Endothelial cell of umbilical vein (primary cell): ENCODE data around the gene LSM14B. TPM values are rescaled to one million over a fixed set of nuclear protein-coding genes. Genes with fewer than 3 reads are reported as not detected.

Source experiments
- BruUV-seq: library from RNA; stranded (reverse); fragments of 400-500 nt; replicated peaks from 2 replicates; lab custom pipeline; 2021; lab: Mats Ljungman, UMichigan
- CTCF ChIA-PET: fragments of 300-600, 350-600 bp; sonication (Branson Sonifier 250); formaldehyde crosslinking; loops from one replicate; lab custom pipeline; 2021; ENCODE audit warnings: antibody characterized with exemption, inconsistent platforms; lab: Charles Lee
- POLR2A ChIA-PET: fragments of 300-600, 350-600 bp; sonication (Branson Sonifier 250); formaldehyde crosslinking; loops from one replicate; lab custom pipeline; 2021; ENCODE audit warnings: antibody characterized with exemption, inconsistent platforms; lab: Charles Lee
- DNase-seq: peaks from one replicate; pipeline ENCODE4 v3.0.0-alpha.2; 2011; ENCODE audit warnings: low read depth, low spot score
- FAIRE-seq: peaks from 2 replicates; lab custom pipeline; 2011; peaks lifted over from hg19 to GRCh38; lab: Jason Lieb, UNC
- H2AFZ ChIP-seq: 2 replicates; pipeline ENCODE4 v1.6.0; 2012; ENCODE audit warnings: low read depth, low read length, control low read depth, inconsistent platforms
- H3K27ac ChIP-seq: 2 replicates; pipeline ENCODE4 v1.5.1; 2011; ENCODE audit warnings: low read depth, mild to moderate bottlenecking, control low read depth, low read length, moderate library complexity; ENCODE audit not compliant: insufficient read depth
- H3K27me3 ChIP-seq, 2 experiments: 2 replicates each; pipeline versions ENCODE4 v1.6.0 to v1.6.1; 2011; ENCODE audit warnings: low read length in 2 of 2, mixed read lengths in 1 of 2; ENCODE audit not compliant: control insufficient read depth in 2 of 2, insufficient read depth in 2 of 2
- H3K36me3 ChIP-seq, 2 experiments: 2 replicates in 1 of 2; 3 replicates in 1 of 2; pipeline ENCODE4 v1.5.1; 2011; ENCODE audit warnings: low read length in 2 of 2, mild to moderate bottlenecking in 1 of 2, moderate library complexity in 1 of 2; ENCODE audit not compliant: control insufficient read depth in 2 of 2, insufficient read depth in 2 of 2; ENCODE audit errors: extremely low read depth in 1 of 2
- H3K4me1 ChIP-seq: 3 replicates; pipeline ENCODE4 v1.5.1; 2011; ENCODE audit warnings: mild to moderate bottlenecking, low read length; ENCODE audit not compliant: control insufficient read depth, insufficient read depth; ENCODE audit errors: extremely low read depth
- H3K4me2 ChIP-seq: 2 replicates; pipeline ENCODE4 v1.6.1; 2011; ENCODE audit warnings: low read length, control low read depth, mixed read lengths; ENCODE audit not compliant: insufficient read depth
- H3K4me3 ChIP-seq, 3 experiments: fragments of 200-600 bp in 1 of 3; sonication (generic), shearing (Covaris generic) in 1 of 3; replicated peaks in 1 of 3; 2 replicates each; pipeline ENCODE4 v1.5.1; 2011 to 2016; ENCODE audit warnings: control low read depth in 3 of 3, low read length in 3 of 3, mild to moderate bottlenecking in 2 of 3, inconsistent platforms in 1 of 3, low read depth in 1 of 3, moderate library complexity in 1 of 3; ENCODE audit not compliant: insufficient read depth in 1 of 3
- H3K79me2 ChIP-seq: 2 replicates; pipeline ENCODE4 v1.6.0; 2012; ENCODE audit warnings: low read length, inconsistent platforms; ENCODE audit not compliant: control insufficient read depth, insufficient read depth
- H3K9ac ChIP-seq: replicated peaks from 2 replicates; pipeline ENCODE3; 2011; ENCODE audit warnings: low read length, control low read depth; ENCODE audit not compliant: insufficient read depth; ENCODE audit errors: extremely low read depth
- H3K9me1 ChIP-seq: replicated peaks from 3 replicates; pipeline ENCODE4 v1.6.0; 2011; ENCODE audit warnings: mild to moderate bottlenecking, low read length; ENCODE audit not compliant: control insufficient read depth, insufficient read depth; ENCODE audit errors: extremely low read depth
- H3K9me3 ChIP-seq: replicated peaks from 2 replicates; pipeline ENCODE4 v1.5.1; 2012; ENCODE audit warnings: low read length, inconsistent platforms; ENCODE audit not compliant: control insufficient read depth, insufficient read depth
- H4K20me1 ChIP-seq: replicated peaks from 2 replicates; pipeline ENCODE3; 2011; ENCODE audit warnings: mild to moderate bottlenecking, low read length; ENCODE audit not compliant: control insufficient read depth, insufficient read depth; ENCODE audit errors: extremely low read depth
- EZH2 ChIP-seq: IDR thresholded peaks from 2 replicates; pipeline ENCODE4 v1.6.1; 2012; ENCODE audit warnings: borderline replicate concordance, low read depth, mild to moderate bottlenecking, moderate library complexity, low read length, inconsistent platforms; ENCODE audit not compliant: severe bottlenecking
- FOS ChIP-seq: IDR thresholded peaks from 2 replicates; pipeline ENCODE4 v1.6.1; 2011; ENCODE audit warnings: mild to moderate bottlenecking, low read length, moderate library complexity, borderline replicate concordance; ENCODE audit not compliant: insufficient read depth
- GATA2 ChIP-seq: IDR thresholded peaks from 2 replicates; pipeline ENCODE4 v1.7.0; 2011; ENCODE audit warnings: low read depth, mild to moderate bottlenecking, moderate library complexity, mixed read lengths, low read length; ENCODE audit not compliant: insufficient read length, insufficient read depth
- JUN ChIP-seq: IDR thresholded peaks from 2 replicates; pipeline ENCODE4 v1.6.1; 2011; ENCODE audit warnings: borderline replicate concordance, low read depth; ENCODE audit not compliant: insufficient read length, insufficient read depth
- MAX ChIP-seq: IDR thresholded peaks from 2 replicates; pipeline ENCODE4 v1.6.1; 2011; ENCODE audit not compliant: insufficient read depth, insufficient read length
- MYC ChIP-seq: IDR thresholded peaks from one replicate; pipeline ENCODE4 v1.6.1; 2011; ENCODE audit warnings: mild to moderate bottlenecking, low read depth, low read length
- POLR2A ChIP-seq: IDR thresholded peaks from 2 replicates; pipeline ENCODE4 v1.6.1; 2012; ENCODE audit warnings: low read depth, mild to moderate bottlenecking, control low read depth, low read length
- POLR2AphosphoS5 ChIP-seq: IDR thresholded peaks from 2 replicates; pipeline ENCODE4 v1.6.1; 2012; ENCODE audit warnings: low read depth, mild to moderate bottlenecking, control low read depth, low read length, moderate library complexity; ENCODE audit not compliant: insufficient read depth
- dilution Hi-C: fragments of 300-500 bp; cut with MboI; formaldehyde crosslinking; loops from one replicate; pipeline ENCODE4 v1.15.0; 2019; ENCODE audit warnings: low sequenced_read_pairs; ENCODE audit not compliant: extremely low pct_ligation_motif_present
- intact Hi-C: fragments of 100-400 bp; cut with micrococcal nuclease; formaldehyde crosslinking; loops from one replicate; pipeline ENCODE4 v1.10.0; 2022
- polyA plus RNA-seq, 4 experiments: library from polyadenylated mRNA; depleted of rRNA in 3 of 4; stranded (reverse) in 3 of 4; unstranded in 1 of 4; fragments of >200 nt; gene quantifications; 2 replicates each; pipeline versions ENCODE4 v1.2.1 to v1.2.3, GENCODE V29; 2011 to 2012; ENCODE audit warnings: missing spikeins in 1 of 4
- total RNA-seq: library from RNA; stranded (reverse); gene quantifications from 2 replicates; pipeline ENCODE4 v1.2.3, GENCODE V29; 2021
- TF ChIP-seq, protein P1 (sequence below), 2 donors: IDR thresholded peaks; 1 replicate in 1 of 2; 2 replicates in 1 of 2; pipeline ENCODE4 v1.5.1; 2011; ENCODE audit warnings: low read length in 2 of 2, mild to moderate bottlenecking in 2 of 2, moderate library complexity in 2 of 2, control low read depth in 1 of 2, inconsistent platforms in 1 of 2, low read depth in 1 of 2; ENCODE audit not compliant: insufficient read depth in 1 of 2; ENCODE audit errors: extremely low read depth in 1 of 2

The LSM14B gene
- total and polyA plus RNA-seq, 2 donors (not counting 3 experiments of a cell fraction or from before 2014, with no cell fraction given) = 32.5 to 34.0 TPM

DNA sequence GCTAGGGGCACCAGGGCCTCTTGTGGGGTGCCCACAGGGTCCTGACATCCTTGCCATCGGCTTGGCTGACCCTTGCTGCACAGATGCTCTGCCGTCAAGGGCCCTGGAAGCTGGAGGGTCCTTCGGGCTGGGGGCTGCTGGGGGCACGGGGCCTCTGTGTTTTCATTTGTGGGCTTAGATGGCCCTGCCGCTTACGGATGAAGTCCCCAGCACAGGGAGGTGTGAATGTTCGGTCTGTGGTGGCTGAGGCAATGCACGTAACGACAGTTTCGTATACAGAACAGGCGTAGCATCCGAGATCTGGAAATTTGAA lies 35.8 kb downstream of the LSM14B start:
- POLR2A ChIA-PET = no interaction called here
- no peak for TF ChIP-seq POLR2AphosphoS5
- no peak for TF ChIP-seq JUN
- no peak for TF ChIP-seq POLR2A
- no peak for TF ChIP-seq FOS
- TF ChIP-seq MYC = no peak
- no peak for TF ChIP-seq GATA2
- no peak for TF ChIP-seq MAX
- H3K9me1 ChIP-seq = no peaks in the 10 kb centered on the region
- dilution Hi-C loops (no loop called here), intact Hi-C loops (no loop called here)
- BruUV-seq = no TSS peak
- H3K27me3 ChIP-seq = no peaks in the 10 kb centered on the region
- peaks cover 11 to 28% of the 10 kb centered on the region in 2 experiments for H3K36me3 ChIP-seq
- no peak overlapping the region for H2AFZ ChIP-seq
- FAIRE-seq (no peak), DNase-seq (no peak)
- no peaks in the 10 kb centered on the region for H3K9me3 ChIP-seq
- no peaks in the 10 kb centered on the region for H3K4me1 ChIP-seq
- H3K4me2 ChIP-seq = no peak overlapping the region
- no peak overlapping the region for H3K9ac ChIP-seq
- CTCF ChIA-PET = no interaction called here
- H4K20me1 ChIP-seq = peaks cover 2% of the 10 kb centered on the region
- H3K79me2 ChIP-seq = peaks cover 50% of the 10 kb centered on the region
- H3K4me3 ChIP-seq = no peak overlapping the region
- H3K27ac ChIP-seq = no peak overlapping the region

DNA sequence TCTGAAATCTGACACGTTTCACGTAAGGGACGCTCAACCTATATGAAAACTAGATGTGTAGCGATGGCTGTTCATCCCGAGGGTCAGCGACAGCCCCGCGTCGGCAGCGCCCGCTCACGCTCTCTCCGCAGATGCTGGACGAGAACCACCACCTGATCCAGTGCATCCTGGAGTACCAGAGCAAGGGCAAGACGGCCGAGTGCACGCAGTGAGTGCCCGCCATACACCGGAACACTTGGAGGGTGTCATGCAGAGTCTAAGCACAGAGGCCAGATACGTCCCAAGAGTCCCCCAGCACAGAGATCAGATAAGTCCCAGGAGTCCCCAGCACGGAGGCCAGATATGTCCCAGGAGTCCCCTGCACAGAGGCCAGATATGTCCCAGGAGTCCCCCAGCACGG lies 36.3 kb downstream of the LSM14B start:
- ChIA-PET CTCF (no interaction called here), POLR2A (no interaction called here)
- no TSS peak for BruUV-seq
- Histone ChIP-seq H3K79me2 (peaks cover 45% of the 10 kb centered on the region), H3K9me3 (no peaks in the 10 kb centered on the region), H4K20me1 (peaks cover 2% of the 10 kb centered on the region), H3K4me3 (no peak overlapping the region), H2AFZ (no peak overlapping the region), H3K27ac (no peak overlapping the region), H3K4me2 (no peak overlapping the region), H3K4me1 (no peaks in the 10 kb centered on the region), H3K36me3 (peaks cover 11 to 28% of the 10 kb centered on the region in 2 experiments), H3K9ac (no peak overlapping the region), H3K27me3 (no peaks in the 10 kb centered on the region), H3K9me1 (no peaks in the 10 kb centered on the region)
- FAIRE-seq (no peak), DNase-seq (no peak)
- dilution Hi-C loops = no loop called here
- intact Hi-C loops = no loop called here
- TF ChIP-seq, protein P1, sequence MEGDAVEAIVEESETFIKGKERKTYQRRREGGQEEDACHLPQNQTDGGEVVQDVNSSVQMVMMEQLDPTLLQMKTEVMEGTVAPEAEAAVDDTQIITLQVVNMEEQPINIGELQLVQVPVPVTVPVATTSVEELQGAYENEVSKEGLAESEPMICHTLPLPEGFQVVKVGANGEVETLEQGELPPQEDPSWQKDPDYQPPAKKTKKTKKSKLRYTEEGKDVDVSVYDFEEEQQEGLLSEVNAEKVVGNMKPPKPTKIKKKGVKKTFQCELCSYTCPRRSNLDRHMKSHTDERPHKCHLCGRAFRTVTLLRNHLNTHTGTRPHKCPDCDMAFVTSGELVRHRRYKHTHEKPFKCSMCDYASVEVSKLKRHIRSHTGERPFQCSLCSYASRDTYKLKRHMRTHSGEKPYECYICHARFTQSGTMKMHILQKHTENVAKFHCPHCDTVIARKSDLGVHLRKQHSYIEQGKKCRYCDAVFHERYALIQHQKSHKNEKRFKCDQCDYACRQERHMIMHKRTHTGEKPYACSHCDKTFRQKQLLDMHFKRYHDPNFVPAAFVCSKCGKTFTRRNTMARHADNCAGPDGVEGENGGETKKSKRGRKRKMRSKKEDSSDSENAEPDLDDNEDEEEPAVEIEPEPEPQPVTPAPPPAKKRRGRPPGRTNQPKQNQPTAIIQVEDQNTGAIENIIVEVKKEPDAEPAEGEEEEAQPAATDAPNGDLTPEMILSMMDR (IDR thresholded peaks at IDR 0.05; ENCODE audit: extremely low read depth in 1 of 2, insufficient read depth in 1 of 2, low read depth in 1 of 2, low read length in 2 of 2) = no peak
- no peak for TF ChIP-seq EZH2
- TF ChIP-seq POLR2AphosphoS5 = no peak
- no peak for TF ChIP-seq JUN
- no peak for TF ChIP-seq MAX
- no peak for TF ChIP-seq FOS
- TF ChIP-seq GATA2 = no peak
- no peak for TF ChIP-seq POLR2A
- TF ChIP-seq MYC = no peak
